IMR-90 (cell line): ENCODE measurements around the gene DSE. TPM values are rescaled to one million over a fixed set of nuclear protein-coding genes. Genes with fewer than 3 reads are reported as not detected.

Experiments
- ATAC-seq: fragments of 200-7000 bp; cut with Tn5 transposase; 2 replicates; pipeline ENCODE4 v1.9.1; 2020; ENCODE audit warnings: low read depth, mild to moderate bottlenecking, moderate library complexity
- BruUV-seq: library from RNA; stranded (reverse); fragments of 400-500 nt; replicated peaks from 2 replicates; lab custom pipeline; 2021; lab: Mats Ljungman, UMichigan
- CTCF ChIA-PET: fragments of 300-600 bp; formaldehyde crosslinking; extraction: SDS; loops from one replicate; lab custom pipeline; 2021; ENCODE audit warnings: antibody characterized with exemption; lab: Yijun Ruan, JAX
- POLR2A ChIA-PET: fragments of 300-600 bp; sonication (Branson Sonifier 250); formaldehyde crosslinking; loops from one replicate; lab custom pipeline; 2022; ENCODE audit warnings: antibody characterized with exemption; ENCODE audit not compliant: unreplicated experiment; lab: Charles Lee
- DNase-seq: peaks from one replicate; pipeline ENCODE4 v3.0.0; 2013
- H2AFZ ChIP-seq: replicated peaks from 2 replicates; pipeline ENCODE3; 2013; ENCODE audit warnings: low read length, mild to moderate bottlenecking; ENCODE audit not compliant: poor library complexity
- H2AK5ac ChIP-seq: 2 replicates; pipeline ENCODE4 v1.6.1; 2013; ENCODE audit warnings: low read depth, low read length, inconsistent platforms
- H2AK9ac ChIP-seq: replicated peaks from 2 replicates; pipeline ENCODE3; 2013; ENCODE audit warnings: mild to moderate bottlenecking, low read depth, low read length, moderate library complexity; ENCODE audit not compliant: poor library complexity
- H2BK120ac ChIP-seq: 2 replicates; pipeline ENCODE4 v1.6.1; 2013; ENCODE audit warnings: low read depth, low read length, inconsistent platforms
- H2BK15ac ChIP-seq: 3 replicates; pipeline ENCODE4 v1.6.1; 2013; ENCODE audit warnings: low read depth, low read length, inconsistent platforms
- H2BK20ac ChIP-seq: 2 replicates; pipeline ENCODE4 v1.6.1; 2013; ENCODE audit warnings: low read depth, mild to moderate bottlenecking, inconsistent platforms, low read length, moderate library complexity
- H2BK5ac ChIP-seq: 2 replicates; pipeline ENCODE4 v1.6.1; 2013; ENCODE audit warnings: mild to moderate bottlenecking, low read depth, low read length, inconsistent platforms; ENCODE audit not compliant: poor library complexity, severe bottlenecking
- H3K14ac ChIP-seq: replicated peaks from 2 replicates; pipeline ENCODE4 v1.6.1; 2013; ENCODE audit warnings: low read depth, low read length, inconsistent platforms
- H3K18ac ChIP-seq: 2 replicates; pipeline ENCODE4 v1.6.1; 2013; ENCODE audit warnings: low read depth, low read length, control low read depth
- H3K23ac ChIP-seq: 2 replicates; pipeline ENCODE4 v1.6.1; 2013; ENCODE audit warnings: low read depth, low read length, inconsistent platforms
- H3K27ac ChIP-seq: 2 replicates; pipeline ENCODE4 v1.5.1; 2013; ENCODE audit warnings: mild to moderate bottlenecking, control low read depth, low read length; ENCODE audit not compliant: insufficient read depth
- H3K27me3 ChIP-seq: 2 replicates; pipeline ENCODE4 v1.6.1; 2013; ENCODE audit warnings: low read length; ENCODE audit not compliant: control insufficient read depth, insufficient read depth
- H3K36me3 ChIP-seq: 2 replicates; pipeline ENCODE4 v1.6.1; 2013; ENCODE audit warnings: low read length, mixed read lengths; ENCODE audit not compliant: control insufficient read depth, insufficient read depth
- H3K4ac ChIP-seq: 2 replicates; pipeline ENCODE4 v1.6.1; 2013; ENCODE audit warnings: low read depth, low read length, inconsistent platforms
- H3K4me1 ChIP-seq: 2 replicates; pipeline ENCODE4 v1.6.1; 2013; ENCODE audit warnings: low read length, mixed read lengths; ENCODE audit not compliant: control insufficient read depth, insufficient read depth
- H3K4me2 ChIP-seq: 2 replicates; pipeline ENCODE4 v1.6.1; 2013; ENCODE audit warnings: low read depth, mild to moderate bottlenecking, control low read depth, low read length, moderate library complexity
- H3K4me3 ChIP-seq: 2 replicates; pipeline ENCODE4 v1.5.1; 2013; ENCODE audit warnings: low read depth, mild to moderate bottlenecking, control low read depth, low read length, moderate library complexity; ENCODE audit not compliant: insufficient read depth
- H3K56ac ChIP-seq: 2 replicates; pipeline ENCODE4 v1.6.1; 2013; ENCODE audit warnings: low read length, inconsistent platforms; ENCODE audit not compliant: insufficient read depth; ENCODE audit errors: extremely low read depth
- H3K79me1 ChIP-seq, 2 experiments: 2 replicates each; pipeline ENCODE4 v1.6.1; 2013; ENCODE audit warnings: low read length in 2 of 2, inconsistent platforms in 1 of 2, low read depth in 1 of 2
- H3K9ac ChIP-seq: 2 replicates; pipeline ENCODE4 v1.6.1; 2013; ENCODE audit warnings: low read depth, low read length, control low read depth
- H3K9me1 ChIP-seq: 2 replicates; pipeline ENCODE4 v1.6.1; 2013; ENCODE audit warnings: low read length, inconsistent platforms; ENCODE audit not compliant: insufficient read depth
- H3K9me3 ChIP-seq: 2 replicates; pipeline ENCODE4 v1.6.1; 2013; ENCODE audit warnings: low read length; ENCODE audit not compliant: control insufficient read depth, insufficient read depth
- H4K20me1 ChIP-seq: 2 replicates; pipeline ENCODE4 v1.6.1; 2013; ENCODE audit warnings: low read length, inconsistent platforms; ENCODE audit not compliant: insufficient read depth
- H4K5ac ChIP-seq: 2 replicates; pipeline ENCODE4 v1.6.1; 2013; ENCODE audit warnings: mild to moderate bottlenecking, low read depth, low read length, control low read depth
- H4K8ac ChIP-seq, 2 experiments: 2 replicates each; pipeline ENCODE4 v1.6.1; 2013; ENCODE audit warnings: low read depth in 2 of 2, low read length in 2 of 2, control low read depth in 1 of 2, inconsistent platforms in 1 of 2
- H4K91ac ChIP-seq: 2 replicates; pipeline ENCODE4 v1.6.1; 2013; ENCODE audit warnings: low read depth, low read length, inconsistent platforms; ENCODE audit not compliant: insufficient read depth
- BHLHE40 ChIP-seq: fragments of 150-350 bp; IDR thresholded peaks from 2 replicates; pipeline ENCODE4 v1.6.1; 2016; ENCODE audit warnings: mild to moderate bottlenecking, low read depth, low read length
- CHD1 ChIP-seq: IDR thresholded peaks from 2 replicates; pipeline ENCODE4 v1.6.1; 2012; ENCODE audit warnings: low read depth, low read length, improper control_type of control experiment
- FOS ChIP-seq: fragments of 150-350 bp; IDR thresholded peaks from 2 replicates; pipeline ENCODE4 v1.6.1; 2016; ENCODE audit warnings: low read depth, low read length
- MAFK ChIP-seq: IDR thresholded peaks from 2 replicates; pipeline ENCODE4 v1.6.1; 2012; ENCODE audit warnings: low read depth, low read length, improper control_type of control experiment
- MAZ ChIP-seq: IDR thresholded peaks from 2 replicates; pipeline ENCODE4 v1.6.1; 2012; ENCODE audit warnings: low read depth, mild to moderate bottlenecking, low read length, improper control_type of control experiment, moderate library complexity, borderline replicate concordance
- NFE2L2 ChIP-seq: fragments of 150-350 bp; IDR thresholded peaks from 2 replicates; pipeline ENCODE4 v1.6.1; 2016; ENCODE audit warnings: low read depth, mild to moderate bottlenecking, low read length
- RAD21 ChIP-seq: IDR thresholded peaks from 2 replicates; pipeline ENCODE4 v1.6.1; 2012; ENCODE audit warnings: low read length, improper control_type of control experiment
- RCOR1 ChIP-seq: IDR thresholded peaks from 2 replicates; pipeline ENCODE4 v1.6.1; 2012; ENCODE audit warnings: mild to moderate bottlenecking, low read length, improper control_type of control experiment; ENCODE audit not compliant: insufficient replicate concordance
- RFX5 ChIP-seq: IDR thresholded peaks from 2 replicates; pipeline ENCODE4 v1.8.0; 2012; ENCODE audit warnings: low read depth, mild to moderate bottlenecking, low read length, moderate library complexity
- SMC3 ChIP-seq: fragments of 150-350 bp; IDR thresholded peaks from 2 replicates; pipeline ENCODE4 v1.6.1; 2016; ENCODE audit warnings: low read depth, mild to moderate bottlenecking, antibody characterized with exemption, low read length, moderate library complexity
- WGBS, 2 experiments: methylation state at CpG; one replicate each; pipeline versions ENCODE4 v1.1.5 to v1.1.7; 2013; ENCODE audit warnings: missing lambda C conversion rate in 2 of 2; ENCODE audit not compliant: insufficient read length in 1 of 2; ENCODE audit errors: extremely low coverage in 2 of 2; 5-methylcytosine and 5-hydroxymethylcytosine counted together
- dilution Hi-C: fragments of 300-500 bp; cut with HindIII; formaldehyde crosslinking; loops from one replicate; pipeline ENCODE4 v1.14.3; 2018; ENCODE audit warnings: low sequenced_read_pairs; ENCODE audit not compliant: unreplicated experiment
- in situ Hi-C: fragments of 300-500 bp; cut with MboI; formaldehyde crosslinking; loops from 3 replicates; pipeline ENCODE4 v1.14.3; 2019; ENCODE audit warnings: low sequenced_read_pairs, inconsistent platforms, mixed read lengths
- intact Hi-C: fragments of 100-400 bp; cut with micrococcal nuclease; formaldehyde crosslinking; loops from 2 replicates; pipeline ENCODE4 v1.10.0; 2022
- polyA plus RNA-seq, 3 experiments: library from polyadenylated mRNA; depleted of rRNA; stranded (reverse); fragments of >200 nt; gene quantifications; 2 replicates each; pipeline ENCODE4 v1.2.3, GENCODE V29; 2012; ENCODE audit warnings: low replicate concordance in 1 of 3
- total RNA-seq: library from RNA; depleted of rRNA; stranded (reverse); fragments of >200 nt; gene quantifications from 2 replicates; pipeline ENCODE4 v1.2.3, GENCODE V29; 2012
- TF ChIP-seq, protein P1 (sequence below): fragments of 150-350 bp; IDR thresholded peaks from 2 replicates; pipeline ENCODE4 v1.6.1; 2017; ENCODE audit warnings: mild to moderate bottlenecking, antibody characterized with exemption, low read length, low read depth

The DSE gene
- total and polyA plus RNA-seq, 2 of the 4 experiments (the other 2 are of a cell fraction): 48.0 to 154 TPM

GRCh38 chr6:116403205-116403604, 32.5 kb downstream of the DSE start:
- Histone ChIP-seq H2AK9ac (no peak overlapping the region), H2BK15ac (0 out of 3 replicates have a peak overlapping the region, but pooled peaks have one; percentile 53), H2AFZ (no peak overlapping the region), H2AK5ac (peak overlapping the region; percentile 31; the same call in 1 of the 2 replicates), H3K18ac (no peak overlapping the region), H3K9me3 (no peaks in the 10 kb centered on the region), H3K27ac (no peak overlapping the region), H3K4me2 (no peak overlapping the region), H4K8ac (no peak overlapping the region), H3K9me1 (peaks cover 18% of the 10 kb centered on the region), H4K20me1 (peaks cover 3% of the 10 kb centered on the region; the same call in 1 of the 2 replicates), H3K14ac (no peak overlapping the region), H2BK120ac (0 out of 2 replicates have a peak overlapping the region, but pooled peaks have one; percentile 11), H3K9ac (no peak overlapping the region), H3K79me1 (peaks cover 30 to 58% of the 10 kb centered on the region in 2 experiments), H3K4me3 (no peak overlapping the region), H3K4ac (no peak overlapping the region; the same call in 1 of the 2 replicates), H3K4me1 (peaks cover 22% of the 10 kb centered on the region), H2BK20ac (no peak overlapping the region), H4K91ac (no peak overlapping the region), H3K23ac (peak overlapping the region; percentile 53), H3K56ac (no peak overlapping the region), H4K5ac (no peak overlapping the region), H2BK5ac (peak overlapping the region; percentile 9), H3K36me3 (peaks cover 5% of the 10 kb centered on the region), H3K27me3 (no peaks in the 10 kb centered on the region)
- ChIA-PET POLR2A (no interaction called here), CTCF (interaction anchor here (2.3 kb wide), 1 partner anchor 115 kb away, joined by 13 read pairs; no protein-coding TSS in a partner anchor)
- no peak for ATAC-seq
- TF ChIP-seq MAFK (no peak), RCOR1 (no peak), NFE2L2 (no peak), FOS (no peak), RAD21 (no peak), CHD1 (no peak), RFX5 (no peak), BHLHE40 (no peak), SMC3 (no peak), MAZ (no peak)
- TF ChIP-seq, protein P1, sequence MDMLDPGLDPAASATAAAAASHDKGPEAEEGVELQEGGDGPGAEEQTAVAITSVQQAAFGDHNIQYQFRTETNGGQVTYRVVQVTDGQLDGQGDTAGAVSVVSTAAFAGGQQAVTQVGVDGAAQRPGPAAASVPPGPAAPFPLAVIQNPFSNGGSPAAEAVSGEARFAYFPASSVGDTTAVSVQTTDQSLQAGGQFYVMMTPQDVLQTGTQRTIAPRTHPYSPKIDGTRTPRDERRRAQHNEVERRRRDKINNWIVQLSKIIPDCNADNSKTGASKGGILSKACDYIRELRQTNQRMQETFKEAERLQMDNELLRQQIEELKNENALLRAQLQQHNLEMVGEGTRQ: no peak
- no TSS peak for BruUV-seq
- dilution Hi-C loops (no loop called here), in situ Hi-C loops (no loop called here), intact Hi-C loops (no loop called here)
- no peak for DNase-seq
- no CpG with 5 or more reads among the region's 1 CpG for WGBS, 2 experiments
